CD4-positive, alpha-beta T cell treated with Interleukin-1 beta for 1 hour (primary cell): ENCODE results near the gene NEK6.

Source experiments
- DNase-seq, 2 donors: peaks; one replicate each; pipeline ENCODE4 v3.0.0-alpha.2; 2020 to 2022

Gene NEK6

GRCh38 chr9:124281931-124282371 lies 24.2 kb downstream of the NEK6 start:
- DNase-seq, result peak in 1 of 2 donors; percentile 40

GRCh38 chr9:124282442-124283227 lies 24.9 kb downstream of the NEK6 start:
- no peak for DNase-seq

- no peak for DNase-seq
These were observed 25.6 kb downstream of the NEK6 start for GRCh38 chr9:124283228-124283814.

GRCh38 chr9:124284237-124284831 lies 26.6 kb downstream of the NEK6 start:
- DNase-seq, result no peak

- DNase-seq, result no peak
These were observed 27.2 kb downstream of the NEK6 start for GRCh38 chr9:124284940-124285441.

GRCh38 chr9:124285490-124285889 lies 27.7 kb downstream of the NEK6 start:
- DNase-seq, result no peak

GRCh38 chr9:124285903-124286291 lies 28.1 kb downstream of the NEK6 start:
- peak; percentile 23 to 63 for DNase-seq

- DNase-seq, result peak; percentile 12 to 31
These were observed 28.7 kb downstream of the NEK6 start for GRCh38 chr9:124286292-124286931.

- DNase-seq, result peak in 1 of 2 donors; percentile 62
These were observed 32.4 kb downstream of the NEK6 start for GRCh38 chr9:124290053-124290591.

GRCh38 chr9:124290743-124291554 lies 33.2 kb downstream of the NEK6 start:
- no peak for DNase-seq

GRCh38 chr9:124291801-124292396 lies 34.1 kb downstream of the NEK6 start:
- peak; percentile 15 to 48 for DNase-seq

- no peak for DNase-seq
These were observed 35.2 kb downstream of the NEK6 start for GRCh38 chr9:124292696-124293593.

- DNase-seq, result no peak
These were observed 36.2 kb downstream of the NEK6 start for GRCh38 chr9:124293718-124294506.

- no peak for DNase-seq
These were observed 37.5 kb downstream of the NEK6 start for GRCh38 chr9:124295159-124295794.

GRCh38 chr9:124296094-124296493 lies 38.3 kb downstream of the NEK6 start:
- no peak for DNase-seq

GRCh38 chr9:124296796-124297550 lies 39.2 kb downstream of the NEK6 start:
- no peak for DNase-seq

GRCh38 chr9:124297551-124297901 lies 39.8 kb downstream of the NEK6 start:
- DNase-seq, result no peak

- DNase-seq, result no peak
These were observed 40.3 kb downstream of the NEK6 start for GRCh38 chr9:124297915-124298645.
